Esophagus squamous epithelium (tissue), 5 donors: ENCODE data around the gene TANC1. TPM values are rescaled to one million over a fixed set of nuclear protein-coding genes. Genes with fewer than 3 reads are reported as not detected.

Source experiments
- DNase-seq: peaks from one replicate; lab custom pipeline; 2025; lab: John Stamatoyannopoulos, UW
- H3K27ac ChIP-seq, 4 donors: fragments of 200-600 bp; sonication (generic); one replicate each; pipeline ENCODE4 v1.5.1; 2016 to 2019; ENCODE audit warnings: mild to moderate bottlenecking in 1 of 4
- H3K27me3 ChIP-seq, 4 donors: fragments of 200-600 bp; sonication (generic); 1 replicate in 3 of 4; 2 replicates in 1 of 4; pipeline versions ENCODE4 v1.5.1 to v1.6.0; 2017 to 2021; ENCODE audit warnings: antibody characterized with exemption in 1 of 4
- H3K36me3 ChIP-seq, 3 donors: fragments of 200-600 bp; sonication (generic); one replicate each; pipeline ENCODE4 v1.5.1; 2016 to 2019
- H3K4me1 ChIP-seq, 3 donors: fragments of 200-600 bp; sonication (generic); one replicate each; pipeline ENCODE4 v1.5.1; 2017 to 2019
- H3K4me3 ChIP-seq, 4 donors: fragments of 200-600 bp; sonication (generic); 1 replicate in 3 of 4; 2 replicates in 1 of 4; pipeline ENCODE4 v1.5.1; 2016 to 2019; ENCODE audit warnings: mild to moderate bottlenecking in 2 of 4, moderate library complexity in 1 of 4
- H3K9me3 ChIP-seq, 3 donors: fragments of 200-600 bp; sonication (generic); one replicate each; pipeline ENCODE4 v1.5.1; 2016 to 2019
- POLR2A ChIP-seq, 4 donors: fragments of 450-650 bp; IDR thresholded peaks; one replicate each; pipeline ENCODE4 v1.6.1; 2017; ENCODE audit warnings: antibody characterized with exemption in 4 of 4, mild to moderate bottlenecking in 4 of 4, moderate library complexity in 3 of 4
- WGBS, 2 donors: methylation state at CpG; one replicate each; pipeline ENCODE4 v1.1.5; 2018; 5-methylcytosine and 5-hydroxymethylcytosine counted together
- intact Hi-C: fragments of 100-400 bp; cut with DNase I; formaldehyde crosslinking; loops from one replicate; pipeline ENCODE4 v1.15.0; 2022
- total RNA-seq, 4 donors: library from RNA; depleted of rRNA; stranded (reverse); fragments of >200 nt; gene quantifications; one replicate each; pipeline ENCODE4 v1.1.0, GENCODE V29; 2016
- TF ChIP-seq, protein P1 (sequence below), 6 experiments: fragments of 450-650 bp in 4 of 6; fragments of 200-600 bp in 2 of 6; sonication (generic) in 2 of 6; IDR thresholded peaks; one replicate each; pipeline ENCODE4 v1.5.1; 2016 to 2019; ENCODE audit warnings: antibody characterized with exemption in 6 of 6, mild to moderate bottlenecking in 4 of 6, moderate library complexity in 4 of 6
- donor health status: DM: yes; HTN: yes; CAD: no.

The TANC1 gene
- total RNA-seq, 4 donors from 2014 or later: 29.4 to 54.5 (median 42.2) TPM

DNA sequence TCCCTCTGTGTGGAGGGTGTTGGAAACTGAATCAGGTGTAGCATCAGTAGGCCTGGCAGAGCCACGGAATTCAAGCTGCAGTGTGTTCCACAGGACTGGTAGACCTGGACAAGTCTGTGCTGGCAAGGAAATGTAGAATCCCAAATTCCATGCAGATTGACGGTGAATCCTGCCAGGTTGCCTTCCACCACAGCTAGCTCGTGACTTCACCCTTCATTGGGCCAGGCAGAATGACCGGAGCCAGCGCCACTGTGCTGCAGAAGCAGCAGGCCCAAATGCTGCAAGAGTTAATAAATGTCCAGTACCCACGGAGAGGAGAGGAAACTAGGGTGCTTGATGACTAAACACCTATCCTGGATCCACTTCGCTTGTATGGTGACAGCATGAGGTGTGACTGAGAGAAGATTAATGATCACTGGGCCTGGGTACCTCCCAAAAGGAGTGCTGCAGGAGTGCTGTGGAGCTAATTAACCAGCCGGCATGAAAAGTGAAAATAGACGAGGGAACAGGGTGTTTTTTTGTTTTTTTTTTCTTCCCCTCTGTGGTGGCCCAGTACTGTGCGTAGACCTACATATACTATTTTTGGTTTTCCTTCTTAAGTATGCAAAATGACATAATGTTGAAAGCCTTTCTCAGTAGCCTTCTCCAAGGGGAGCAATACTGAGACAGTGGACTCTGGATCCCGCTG, 122.2 kb downstream of the TANC1 start:
- Histone ChIP-seq H3K9me3 (no peaks in the 10 kb centered on the region), H3K4me3 (no peak overlapping the region), H3K36me3 (no peaks in the 10 kb centered on the region), H3K4me1 (peaks cover 50 to 94% (median 73%) of the 10 kb centered on the region in 3 donors), H3K27me3 (no peaks in the 10 kb centered on the region), H3K27ac (peak overlapping the region; percentile 76 to 92 (median 81))
- WGBS, 2 donors: 14 to 23% methylated on average over 8 to 10 of the region's 11 CpGs
- DNase-seq: no peak
- intact Hi-C loops: no loop called here
- no peak for TF ChIP-seq POLR2A (IDR thresholded peaks at IDR 0.05)
- TF ChIP-seq, protein P1, sequence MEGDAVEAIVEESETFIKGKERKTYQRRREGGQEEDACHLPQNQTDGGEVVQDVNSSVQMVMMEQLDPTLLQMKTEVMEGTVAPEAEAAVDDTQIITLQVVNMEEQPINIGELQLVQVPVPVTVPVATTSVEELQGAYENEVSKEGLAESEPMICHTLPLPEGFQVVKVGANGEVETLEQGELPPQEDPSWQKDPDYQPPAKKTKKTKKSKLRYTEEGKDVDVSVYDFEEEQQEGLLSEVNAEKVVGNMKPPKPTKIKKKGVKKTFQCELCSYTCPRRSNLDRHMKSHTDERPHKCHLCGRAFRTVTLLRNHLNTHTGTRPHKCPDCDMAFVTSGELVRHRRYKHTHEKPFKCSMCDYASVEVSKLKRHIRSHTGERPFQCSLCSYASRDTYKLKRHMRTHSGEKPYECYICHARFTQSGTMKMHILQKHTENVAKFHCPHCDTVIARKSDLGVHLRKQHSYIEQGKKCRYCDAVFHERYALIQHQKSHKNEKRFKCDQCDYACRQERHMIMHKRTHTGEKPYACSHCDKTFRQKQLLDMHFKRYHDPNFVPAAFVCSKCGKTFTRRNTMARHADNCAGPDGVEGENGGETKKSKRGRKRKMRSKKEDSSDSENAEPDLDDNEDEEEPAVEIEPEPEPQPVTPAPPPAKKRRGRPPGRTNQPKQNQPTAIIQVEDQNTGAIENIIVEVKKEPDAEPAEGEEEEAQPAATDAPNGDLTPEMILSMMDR (IDR thresholded peaks at IDR 0.05): no peak

DNA sequence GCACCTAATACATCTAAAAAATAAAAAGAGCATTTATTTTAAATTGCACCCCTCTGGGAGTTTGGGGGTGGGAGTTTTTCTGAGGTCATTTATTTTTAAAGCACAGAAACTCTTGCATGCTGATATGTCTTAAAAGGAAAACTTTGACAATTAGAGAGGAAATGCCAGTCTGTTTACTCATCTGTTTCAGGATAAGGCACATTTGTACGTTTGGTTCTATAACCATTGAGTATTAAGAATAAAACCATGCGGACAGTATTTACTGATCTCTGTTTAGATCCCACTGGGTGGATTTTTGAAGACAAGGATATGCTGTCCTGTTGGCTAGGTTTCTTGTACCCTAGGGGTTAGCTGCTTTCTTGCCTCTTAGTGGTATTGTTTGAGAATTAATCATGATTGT, 122.9 kb downstream of the TANC1 start:
- intact Hi-C loops: no loop called here
- Histone ChIP-seq H3K4me3 (no peak overlapping the region), H3K4me1 (peaks cover 50 to 94% (median 66%) of the 10 kb centered on the region in 3 donors), H3K36me3 (no peaks in the 10 kb centered on the region), H3K27ac (peak overlapping the region; percentile 76 to 92 (median 81)), H3K9me3 (peaks cover 0 to 6% (median 0%) of the 10 kb centered on the region in 3 donors), H3K27me3 (no peaks in the 10 kb centered on the region)
- TF ChIP-seq POLR2A (IDR thresholded peaks at IDR 0.05): no peak
- TF ChIP-seq, protein P1 (IDR thresholded peaks at IDR 0.05): no peak
- DNase-seq: no peak
- 11 to 20% methylated on average over 2 of the region's 2 CpGs for WGBS, 2 donors

DNA sequence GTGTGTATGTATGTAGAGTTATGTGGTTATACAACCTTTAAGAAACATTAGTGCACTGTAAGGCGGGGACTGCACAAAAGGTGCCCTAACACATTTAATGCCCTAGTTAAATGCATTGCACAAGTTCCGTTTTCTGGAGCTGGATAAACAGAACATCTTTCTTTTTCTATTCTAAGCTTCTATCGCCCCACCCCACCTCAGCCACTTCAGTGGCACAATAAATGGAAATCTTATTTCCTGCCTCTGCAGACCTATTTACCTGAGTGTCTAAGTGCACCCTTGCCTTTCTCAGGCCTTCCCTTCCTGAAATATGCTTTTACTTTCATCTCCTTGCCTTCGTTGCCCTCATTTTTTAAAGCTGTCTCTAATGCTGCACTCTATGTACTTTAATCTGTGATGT, 123.5 kb downstream of the TANC1 start:
- intact Hi-C loops: no loop called here
- no peaks in the 10 kb centered on the region for H3K27me3 ChIP-seq
- no peaks in the 10 kb centered on the region for H3K36me3 ChIP-seq
- H3K27ac ChIP-seq: peak overlapping the region; percentile 76 to 92 (median 81)
- 3 to 13% methylated on average over 4 of the region's 4 CpGs for WGBS, 2 donors
- H3K4me3 ChIP-seq: no peak overlapping the region
- peaks cover 0 to 12% (median 0%) of the 10 kb centered on the region in 3 donors for H3K9me3 ChIP-seq
- peaks cover 50 to 94% (median 66%) of the 10 kb centered on the region in 3 donors for H3K4me1 ChIP-seq
- no peak for DNase-seq
- TF ChIP-seq, protein P1 (IDR thresholded peaks at IDR 0.05): no peak
- no peak for TF ChIP-seq POLR2A (IDR thresholded peaks at IDR 0.05)

DNA sequence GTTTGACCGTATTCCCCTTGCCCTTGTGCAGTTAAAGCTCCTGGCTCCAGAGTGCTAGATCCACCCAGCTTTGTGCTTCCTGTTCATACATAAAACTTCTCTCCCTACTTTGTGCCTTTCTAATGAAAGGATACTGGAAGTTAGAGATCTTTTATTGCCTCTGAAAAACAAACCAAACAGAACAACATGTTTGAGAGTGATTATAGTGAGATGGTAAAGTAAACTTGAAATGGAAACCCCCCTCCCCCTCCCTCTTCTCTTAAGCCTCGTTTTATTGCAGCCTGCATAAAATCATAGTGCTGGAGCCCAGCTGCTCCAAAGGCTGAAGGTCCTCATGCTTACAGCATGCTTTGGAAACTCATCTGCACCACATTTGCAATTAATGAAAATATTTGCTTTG, 125.1 kb downstream of the TANC1 start:
- H3K9me3 ChIP-seq: peaks cover 0 to 12% (median 0%) of the 10 kb centered on the region in 3 donors
- H3K27me3 ChIP-seq: no peaks in the 10 kb centered on the region
- peaks cover 50 to 100% (median 76%) of the 10 kb centered on the region in 3 donors for H3K4me1 ChIP-seq
- 6 to 9% methylated on average over 2 of the region's 2 CpGs for WGBS, 2 donors
- intact Hi-C loops: no loop called here
- peak overlapping the region; percentile 76 to 92 (median 81) for H3K27ac ChIP-seq
- no peak for DNase-seq
- TF ChIP-seq POLR2A (IDR thresholded peaks at IDR 0.05): no peak
- TF ChIP-seq, protein P1 (IDR thresholded peaks at IDR 0.05): no peak
- H3K36me3 ChIP-seq: no peaks in the 10 kb centered on the region
- H3K4me3 ChIP-seq: no peak overlapping the region

DNA sequence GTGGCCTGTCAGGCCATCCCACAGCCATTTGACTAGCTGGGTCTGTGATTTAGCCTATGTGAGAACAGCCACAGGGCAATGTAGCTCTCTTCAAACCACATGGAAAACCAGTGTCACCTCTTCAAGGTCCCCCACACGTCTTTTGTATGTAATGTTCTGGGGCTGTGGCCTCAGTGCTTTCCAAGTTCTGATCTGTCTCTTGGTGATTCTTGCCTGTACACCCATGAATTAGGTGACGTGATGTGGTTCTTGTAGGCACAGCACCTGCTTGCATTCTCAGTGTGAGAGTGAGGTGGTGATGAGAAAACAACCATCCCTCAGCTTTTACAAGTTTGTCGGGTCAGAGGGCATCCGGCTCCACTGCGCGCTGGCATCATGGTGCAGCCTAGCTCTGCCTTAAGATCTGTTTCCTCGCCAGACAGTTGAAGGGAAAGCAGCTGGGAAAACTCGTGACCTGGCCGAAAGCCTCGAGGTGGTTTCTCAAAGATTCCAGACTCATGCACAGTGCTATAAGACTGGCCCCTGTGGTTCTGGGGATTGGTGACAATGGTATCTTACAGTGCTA, 125.8 kb downstream of the TANC1 start:
- no peak for DNase-seq
- Histone ChIP-seq H3K9me3 (peaks cover 0 to 12% (median 0%) of the 10 kb centered on the region in 3 donors), H3K27ac (peak overlapping the region; percentile 76 to 92 (median 81)), H3K4me3 (no peak overlapping the region), H3K27me3 (no peaks in the 10 kb centered on the region), H3K4me1 (peaks cover 52 to 100% (median 77%) of the 10 kb centered on the region in 3 donors), H3K36me3 (no peaks in the 10 kb centered on the region)
- TF ChIP-seq, protein P1 (IDR thresholded peaks at IDR 0.05): no peak
- TF ChIP-seq POLR2A (IDR thresholded peaks at IDR 0.05): no peak
- intact Hi-C loops: no loop called here
- 44 to 62% methylated on average over 9 to 10 of the region's 10 CpGs for WGBS, 2 donors
